ENCODE measurements around the gene ITM2A.

Gene ITM2A

GRCh38 chrX:79366873-79367749, at the start of gene ITM2A:
Gene ITM2A (minus strand): TSS chrX:79367334. CDS start chrX:79367215, 119 bp downstream.
- no peak for DNase-seq

GRCh38 chrX:79415056-79415455, 47.9 kb upstream of the ITM2A start:
- DNase-seq, result no peak

- no peak for DNase-seq
These were observed 46.8 kb upstream of the ITM2A start for GRCh38 chrX:79413963-79414362.

- no peak for DNase-seq
These were observed 45.8 kb upstream of the ITM2A start for GRCh38 chrX:79412972-79413371.

GRCh38 chrX:79412166-79412565, 45.0 kb upstream of the ITM2A start:
- no peak for DNase-seq

- no peak for DNase-seq
These were observed 42.5 kb upstream of the ITM2A start for GRCh38 chrX:79409657-79410056.

GRCh38 chrX:79408623-79409322, 41.6 kb upstream of the ITM2A start:
- DNase-seq, result no peak

GRCh38 chrX:79400623-79401022, 33.5 kb upstream of the ITM2A start:
- DNase-seq, result no peak

- no peak for DNase-seq
These were observed 8.2 kb upstream of the ITM2A start for GRCh38 chrX:79375340-79375739.

GRCh38 chrX:79371640-79372039, 4.5 kb upstream of the ITM2A start:
- DNase-seq, result no peak

- no peak for DNase-seq
These were observed 4.0 kb upstream of the ITM2A start for GRCh38 chrX:79371101-79371500.

GRCh38 chrX:79369871-79370270, 2.7 kb upstream of the ITM2A start:
- DNase-seq, result no peak

- DNase-seq, result no peak
These were observed 1.3 kb upstream of the ITM2A start for GRCh38 chrX:79368441-79368840.

GRCh38 chrX:79367907-79368306, 773 bp upstream of the ITM2A start:
- no peak for DNase-seq

- DNase-seq, result no peak
These were observed 620 bp downstream of the ITM2A start for GRCh38 chrX:79366556-79366872.

- no peak for DNase-seq
These were observed 1.5 kb downstream of the ITM2A start for GRCh38 chrX:79365591-79365990.

GRCh38 chrX:79364306-79364705, 2.8 kb downstream of the ITM2A start:
- no peak for DNase-seq

- DNase-seq, result no peak
These were observed 5.8 kb downstream of the ITM2A start for GRCh38 chrX:79361192-79361870.

GRCh38 chrX:79336869-79337815, 30.0 kb downstream of the ITM2A start:
- DNase-seq, result no peak

- no peak for DNase-seq
These were observed 37.1 kb downstream of the ITM2A start for GRCh38 chrX:79330022-79330421.

- no peak for DNase-seq
These were observed 41.7 kb downstream of the ITM2A start for GRCh38 chrX:79325263-79325958.

All from EL (cell line).